ENCODE data around the gene LGALS14. TPM values are rescaled to one million over a fixed set of nuclear protein-coding genes. Genes with fewer than 3 reads are reported as not detected.

LGALS14 gene
- total RNA-seq, 1 experiment from 2014 or later: 3.7 TPM

DNA sequence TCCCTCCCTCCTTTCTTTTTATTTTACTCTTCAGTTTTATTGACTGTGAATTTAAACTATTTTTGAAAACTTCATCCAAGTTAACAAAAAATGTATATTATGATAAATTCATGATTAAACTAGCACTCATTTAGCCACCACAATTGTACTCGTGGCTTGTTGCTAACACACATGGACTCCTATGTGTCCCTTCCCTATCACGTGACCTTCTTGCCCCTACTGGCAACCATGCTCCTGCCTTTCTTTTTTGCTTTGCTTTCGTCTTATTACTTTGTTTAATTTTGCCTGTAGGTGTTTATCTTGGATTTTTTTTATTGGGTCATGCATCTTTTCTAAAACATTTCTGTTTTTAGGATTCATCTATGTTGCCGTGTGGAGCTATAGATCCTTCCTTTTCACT is 25.3 kb downstream of the LGALS14 start:
- H3K4me3 ChIP-seq (ENCODE audit: low read length): no peak overlapping the region
- no peak overlapping the region for H3K4me2 ChIP-seq (ENCODE audit: low read depth, low read length, poor library complexity, severe bottlenecking)
- no peaks in the 10 kb centered on the region for H3K79me2 ChIP-seq (ENCODE audit: low read length)
- no peaks in the 10 kb centered on the region for H3K27me3 ChIP-seq (ENCODE audit: low read length)
- DNase-seq: peak; percentile 33
- no peaks in the 10 kb centered on the region for H4K20me1 ChIP-seq (ENCODE audit: insufficient read depth, low read depth, low read length)
- H3K9me3 ChIP-seq (ENCODE audit: low read length): no peaks in the 10 kb centered on the region
- no peak overlapping the region for H2AFZ ChIP-seq (ENCODE audit: low read length)
- no peaks in the 10 kb centered on the region for H3K36me3 ChIP-seq (ENCODE audit: insufficient read depth, low read length)
- no peak overlapping the region for H3K27ac ChIP-seq (ENCODE audit: low read length)
- H3K4me1 ChIP-seq (ENCODE audit: low read length): peaks cover 3% of the 10 kb centered on the region
- no peak overlapping the region for H3K9ac ChIP-seq (ENCODE audit: low read length)
- no peaks in the 10 kb centered on the region for H3K9me2 ChIP-seq (replicated peaks; ENCODE audit: insufficient read depth, low read length)

DNA sequence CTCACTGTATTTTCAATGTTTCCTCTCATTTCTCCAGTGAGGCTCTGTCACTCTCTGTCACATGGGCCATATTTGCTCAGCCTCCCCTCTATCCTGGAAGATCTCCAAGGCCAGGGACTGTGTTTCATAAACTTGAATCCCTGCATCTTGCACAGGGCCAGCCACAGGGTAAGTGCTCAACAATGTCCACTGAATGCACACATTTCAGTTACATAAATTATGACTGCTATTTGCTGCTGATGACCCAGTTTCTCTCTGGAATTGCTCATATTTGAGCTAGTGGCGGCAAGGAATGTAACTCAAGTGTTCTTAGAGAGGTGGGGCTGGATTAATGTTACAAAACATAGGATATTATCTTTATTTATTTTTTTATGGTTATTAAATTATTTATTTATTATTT is 27.4 kb downstream of the LGALS14 start:
- H3K9me3 ChIP-seq (ENCODE audit: low read length): no peaks in the 10 kb centered on the region
- H3K4me2 ChIP-seq (ENCODE audit: low read depth, low read length, poor library complexity, severe bottlenecking): no peak overlapping the region
- peak; percentile 22 for DNase-seq
- no peaks in the 10 kb centered on the region for H3K9me2 ChIP-seq (replicated peaks; ENCODE audit: insufficient read depth, low read length)
- peaks cover 3% of the 10 kb centered on the region for H3K4me1 ChIP-seq (ENCODE audit: low read length)
- no peak overlapping the region for H3K27ac ChIP-seq (ENCODE audit: low read length)
- no peaks in the 10 kb centered on the region for H4K20me1 ChIP-seq (ENCODE audit: insufficient read depth, low read depth, low read length)
- no peaks in the 10 kb centered on the region for H3K27me3 ChIP-seq (ENCODE audit: low read length)
- H3K79me2 ChIP-seq (ENCODE audit: low read length): no peaks in the 10 kb centered on the region
- no peaks in the 10 kb centered on the region for H3K36me3 ChIP-seq (ENCODE audit: insufficient read depth, low read length)
- H2AFZ ChIP-seq (ENCODE audit: low read length): no peak overlapping the region
- H3K4me3 ChIP-seq (ENCODE audit: low read length): no peak overlapping the region
- H3K9ac ChIP-seq (ENCODE audit: low read length): no peak overlapping the region

DNA sequence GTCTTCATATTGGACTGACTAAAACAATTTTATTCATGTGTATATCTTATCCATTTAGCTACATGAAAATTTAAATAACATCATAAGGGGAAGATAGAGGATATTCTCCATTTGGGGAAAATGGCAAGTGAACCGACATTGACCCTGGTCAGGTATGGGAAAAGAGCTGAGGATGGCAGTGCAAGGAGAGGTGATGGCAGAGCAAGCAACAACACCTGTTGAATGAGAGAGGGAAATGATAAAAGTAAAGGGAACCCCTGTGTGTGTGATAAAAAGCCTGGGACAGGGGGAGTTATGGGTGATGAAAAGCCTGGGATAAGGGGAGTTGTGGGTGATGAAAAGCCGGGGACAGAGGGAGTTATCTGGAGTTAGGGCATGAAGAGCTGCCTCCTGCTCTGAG is 29.6 kb downstream of the LGALS14 start:
- Histone ChIP-seq H3K27me3 (ENCODE audit: low read length) (no peaks in the 10 kb centered on the region), H2AFZ (ENCODE audit: low read length) (no peak overlapping the region), H3K4me1 (ENCODE audit: low read length) (peaks cover 16% of the 10 kb centered on the region), H4K20me1 (ENCODE audit: insufficient read depth, low read depth, low read length) (no peaks in the 10 kb centered on the region), H3K27ac (ENCODE audit: low read length) (no peak overlapping the region), H3K36me3 (ENCODE audit: insufficient read depth, low read length) (no peaks in the 10 kb centered on the region), H3K9me2 (replicated peaks; ENCODE audit: insufficient read depth, low read length) (no peaks in the 10 kb centered on the region), H3K79me2 (ENCODE audit: low read length) (no peaks in the 10 kb centered on the region), H3K9me3 (ENCODE audit: low read length) (no peaks in the 10 kb centered on the region), H3K9ac (ENCODE audit: low read length) (no peak overlapping the region), H3K4me2 (ENCODE audit: low read depth, low read length, poor library complexity, severe bottlenecking) (no peak overlapping the region), H3K4me3 (ENCODE audit: low read length) (no peak overlapping the region)
- no peak for DNase-seq

DNA sequence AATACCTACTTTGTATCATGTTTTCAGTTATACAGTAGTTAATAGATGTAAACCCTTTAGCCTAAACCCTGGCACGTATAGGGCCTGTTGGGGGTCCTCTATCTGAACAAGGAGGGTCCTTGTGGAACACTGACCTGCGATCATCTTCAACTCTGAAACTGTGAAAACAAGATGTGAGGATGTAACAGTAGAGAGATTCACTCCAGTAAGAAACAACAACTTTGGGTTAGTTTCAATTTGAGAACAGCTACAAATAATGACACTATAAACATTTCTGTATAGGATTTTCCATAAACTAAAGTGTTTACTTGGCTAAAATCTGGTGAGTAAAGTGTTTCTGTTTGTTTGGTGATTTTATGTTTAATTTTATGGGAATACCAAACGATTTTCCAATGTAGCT is 31.4 kb downstream of the LGALS14 start:
- peak; percentile 17 for DNase-seq
- no peak overlapping the region for H3K9ac ChIP-seq (ENCODE audit: low read length)
- no peaks in the 10 kb centered on the region for H3K36me3 ChIP-seq (ENCODE audit: insufficient read depth, low read length)
- H4K20me1 ChIP-seq (ENCODE audit: insufficient read depth, low read depth, low read length): no peaks in the 10 kb centered on the region
- H3K4me3 ChIP-seq (ENCODE audit: low read length): no peak overlapping the region
- no peak overlapping the region for H3K27ac ChIP-seq (ENCODE audit: low read length)
- no peak overlapping the region for H2AFZ ChIP-seq (ENCODE audit: low read length)
- H3K4me1 ChIP-seq (ENCODE audit: low read length): peaks cover 23% of the 10 kb centered on the region
- H3K4me2 ChIP-seq (ENCODE audit: low read depth, low read length, poor library complexity, severe bottlenecking): no peak overlapping the region
- no peaks in the 10 kb centered on the region for H3K79me2 ChIP-seq (ENCODE audit: low read length)
- no peaks in the 10 kb centered on the region for H3K9me2 ChIP-seq (replicated peaks; ENCODE audit: insufficient read depth, low read length)
- H3K27me3 ChIP-seq (ENCODE audit: low read length): no peaks in the 10 kb centered on the region
- no peaks in the 10 kb centered on the region for H3K9me3 ChIP-seq (ENCODE audit: low read length)

DNA sequence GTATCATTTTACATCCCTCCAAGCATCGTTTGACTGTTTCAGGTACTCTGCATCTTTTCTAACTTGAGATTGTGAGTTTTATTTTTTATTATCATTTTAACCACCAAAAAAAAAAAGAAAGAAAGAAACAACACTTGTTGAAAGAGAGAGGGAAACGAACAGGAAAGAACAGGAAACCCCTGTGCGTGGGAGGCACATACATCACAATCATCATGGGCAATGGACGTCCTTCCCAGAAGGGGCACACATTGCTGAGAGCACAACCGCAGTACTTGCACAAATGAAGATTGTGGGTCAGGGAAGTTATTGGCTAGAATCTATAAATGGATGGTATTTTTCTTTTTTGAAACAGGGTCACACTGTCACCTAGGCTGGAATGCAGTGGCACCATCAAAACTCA is 31.8 kb downstream of the LGALS14 start:
- Histone ChIP-seq H3K4me3 (ENCODE audit: low read length) (no peak overlapping the region), H3K27ac (ENCODE audit: low read length) (no peak overlapping the region), H3K4me2 (ENCODE audit: low read depth, low read length, poor library complexity, severe bottlenecking) (no peak overlapping the region), H3K9me3 (ENCODE audit: low read length) (no peaks in the 10 kb centered on the region), H3K27me3 (ENCODE audit: low read length) (no peaks in the 10 kb centered on the region), H3K9me2 (replicated peaks; ENCODE audit: insufficient read depth, low read length) (no peaks in the 10 kb centered on the region), H4K20me1 (ENCODE audit: insufficient read depth, low read depth, low read length) (no peaks in the 10 kb centered on the region), H2AFZ (ENCODE audit: low read length) (no peak overlapping the region), H3K9ac (ENCODE audit: low read length) (no peak overlapping the region), H3K4me1 (ENCODE audit: low read length) (peaks cover 23% of the 10 kb centered on the region), H3K36me3 (ENCODE audit: insufficient read depth, low read length) (no peaks in the 10 kb centered on the region), H3K79me2 (ENCODE audit: low read length) (no peaks in the 10 kb centered on the region)
- no peak for DNase-seq

DNA sequence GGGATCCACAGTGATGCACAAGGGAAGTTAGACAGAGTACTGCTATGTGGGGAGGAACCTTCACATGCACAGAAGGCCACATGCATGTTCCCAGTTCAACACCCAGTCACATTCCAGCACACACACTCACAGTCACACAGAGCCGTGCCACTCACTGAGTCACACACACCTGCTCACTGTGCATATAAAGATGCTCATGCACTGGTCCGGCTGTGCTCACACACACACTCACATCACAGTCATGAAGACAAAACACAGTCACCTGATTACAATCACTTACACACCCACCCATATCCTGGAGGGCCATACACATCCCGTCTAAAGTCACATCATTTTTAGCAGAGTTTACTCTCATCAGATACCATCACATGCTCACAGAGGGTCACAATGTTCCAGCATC is 33.1 kb downstream of the LGALS14 start:
- Histone ChIP-seq H4K20me1 (ENCODE audit: insufficient read depth, low read depth, low read length) (no peaks in the 10 kb centered on the region), H3K4me3 (ENCODE audit: low read length) (no peak overlapping the region), H3K79me2 (ENCODE audit: low read length) (no peaks in the 10 kb centered on the region), H3K4me2 (ENCODE audit: low read depth, low read length, poor library complexity, severe bottlenecking) (no peak overlapping the region), H3K27me3 (ENCODE audit: low read length) (no peaks in the 10 kb centered on the region), H3K9me3 (ENCODE audit: low read length) (no peaks in the 10 kb centered on the region), H3K36me3 (ENCODE audit: insufficient read depth, low read length) (no peaks in the 10 kb centered on the region), H3K9me2 (replicated peaks; ENCODE audit: insufficient read depth, low read length) (no peaks in the 10 kb centered on the region), H2AFZ (ENCODE audit: low read length) (no peak overlapping the region), H3K9ac (ENCODE audit: low read length) (no peak overlapping the region), H3K27ac (ENCODE audit: low read length) (no peak overlapping the region), H3K4me1 (ENCODE audit: low read length) (peaks cover 23% of the 10 kb centered on the region)
- peak; percentile 22 for DNase-seq

DNA sequence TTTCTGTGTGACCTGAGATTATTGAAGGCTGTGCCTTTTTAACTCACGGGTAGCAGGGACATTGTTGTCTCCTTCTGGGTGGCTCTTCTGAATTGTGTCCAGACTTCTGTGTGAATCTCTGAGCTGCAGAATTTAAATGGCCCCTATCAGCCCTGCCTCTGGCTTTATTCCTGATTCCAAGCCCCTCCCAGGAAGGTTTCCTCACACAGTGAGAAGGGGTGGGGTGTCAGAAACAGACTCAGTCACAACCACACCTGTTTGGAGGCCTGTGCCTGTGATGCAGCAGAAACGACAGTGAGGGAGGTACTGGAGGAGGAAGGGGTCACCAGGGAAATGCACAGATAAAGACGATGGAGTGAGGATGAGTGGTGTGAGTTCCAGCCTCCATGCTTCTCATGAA is 33.6 kb downstream of the LGALS14 start, which contains the start of gene CLC:
CLC (minus strand) TSS at position 139 of the 400 bp plus-strand sequence; CDS start at position 62, 77 bp downstream.
- Histone ChIP-seq H3K27me3 (ENCODE audit: low read length) (no peaks in the 10 kb centered on the region), H3K9me3 (ENCODE audit: low read length) (no peaks in the 10 kb centered on the region), H3K4me1 (ENCODE audit: low read length) (peaks cover 23% of the 10 kb centered on the region), H3K4me2 (ENCODE audit: low read depth, low read length, poor library complexity, severe bottlenecking) (no peak within 1 kb of the TSS), H3K27ac (ENCODE audit: low read length) (no peak within 1 kb of the TSS), H3K9me2 (replicated peaks; ENCODE audit: insufficient read depth, low read length) (no peaks in the 10 kb centered on the region), H3K4me3 (ENCODE audit: low read length) (no peak within 1 kb of the TSS), H3K36me3 (ENCODE audit: insufficient read depth, low read length) (no peaks in the 10 kb centered on the region), H2AFZ (ENCODE audit: low read length) (no peak within 1 kb of the TSS), H3K79me2 (ENCODE audit: low read length) (no peaks in the 10 kb centered on the region), H3K9ac (ENCODE audit: low read length) (no peak within 1 kb of the TSS), H4K20me1 (ENCODE audit: insufficient read depth, low read depth, low read length) (no peaks in the 10 kb centered on the region)
- DNase-seq: peak; percentile 34

DNA sequence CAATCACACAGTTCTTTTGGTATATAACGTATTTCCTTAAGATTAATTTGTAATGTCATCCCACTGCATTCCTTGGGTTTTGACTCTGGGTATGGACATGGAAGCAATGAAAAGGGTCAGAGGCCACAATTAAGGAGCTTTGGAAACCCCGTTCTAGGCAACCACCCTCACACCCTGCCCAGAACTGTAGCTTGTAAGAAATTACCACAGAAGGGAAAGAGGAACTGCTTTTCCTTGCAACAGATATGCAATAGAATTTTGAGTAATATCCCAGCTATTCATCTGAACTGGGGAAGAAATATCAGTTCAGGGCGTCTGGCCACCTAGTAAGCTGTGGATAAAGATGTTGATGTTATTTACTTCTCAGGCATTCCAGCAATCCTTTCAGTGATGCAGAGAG is 34.5 kb downstream of the LGALS14 start:
- H3K9ac ChIP-seq (ENCODE audit: low read length): no peak overlapping the region
- no peaks in the 10 kb centered on the region for H3K9me2 ChIP-seq (replicated peaks; ENCODE audit: insufficient read depth, low read length)
- H3K27ac ChIP-seq (ENCODE audit: low read length): no peak overlapping the region
- H3K36me3 ChIP-seq (ENCODE audit: insufficient read depth, low read length): no peaks in the 10 kb centered on the region
- H4K20me1 ChIP-seq (ENCODE audit: insufficient read depth, low read depth, low read length): no peaks in the 10 kb centered on the region
- no peak overlapping the region for H3K4me3 ChIP-seq (ENCODE audit: low read length)
- peaks cover 23% of the 10 kb centered on the region for H3K4me1 ChIP-seq (ENCODE audit: low read length)
- no peak overlapping the region for H3K4me2 ChIP-seq (ENCODE audit: low read depth, low read length, poor library complexity, severe bottlenecking)
- H3K9me3 ChIP-seq (ENCODE audit: low read length): no peaks in the 10 kb centered on the region
- H2AFZ ChIP-seq (ENCODE audit: low read length): no peak overlapping the region
- peak; percentile 40 for DNase-seq
- no peaks in the 10 kb centered on the region for H3K27me3 ChIP-seq (ENCODE audit: low read length)
- no peaks in the 10 kb centered on the region for H3K79me2 ChIP-seq (ENCODE audit: low read length)

DNA sequence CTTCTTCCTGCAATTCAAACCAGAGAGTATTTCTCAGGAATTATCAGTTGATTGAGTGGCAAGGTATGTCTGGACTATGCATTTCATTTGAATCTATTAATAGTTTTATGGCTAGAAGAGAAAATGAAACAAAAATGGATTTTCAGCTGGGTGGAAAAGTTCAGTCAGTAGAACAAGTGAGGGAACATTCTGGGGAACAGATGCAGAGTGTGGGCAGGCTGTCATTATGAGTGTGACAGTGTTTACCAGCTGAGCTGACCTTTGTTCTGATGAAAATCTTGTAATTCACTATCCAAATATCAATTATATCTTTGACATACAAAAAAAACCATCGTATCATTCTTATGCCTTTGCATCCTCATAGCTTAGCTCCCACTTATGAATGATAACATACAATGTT is 36.1 kb downstream of the LGALS14 start:
- H3K9me2 ChIP-seq (replicated peaks; ENCODE audit: insufficient read depth, low read length): no peaks in the 10 kb centered on the region
- H3K4me1 ChIP-seq (ENCODE audit: low read length): peaks cover 29% of the 10 kb centered on the region
- H3K9ac ChIP-seq (ENCODE audit: low read length): no peak overlapping the region
- H2AFZ ChIP-seq (ENCODE audit: low read length): no peak overlapping the region
- H3K27ac ChIP-seq (ENCODE audit: low read length): no peak overlapping the region
- H3K4me3 ChIP-seq (ENCODE audit: low read length): no peak overlapping the region
- no peaks in the 10 kb centered on the region for H4K20me1 ChIP-seq (ENCODE audit: insufficient read depth, low read depth, low read length)
- DNase-seq: no peak
- no peaks in the 10 kb centered on the region for H3K36me3 ChIP-seq (ENCODE audit: insufficient read depth, low read length)
- H3K27me3 ChIP-seq (ENCODE audit: low read length): no peaks in the 10 kb centered on the region
- no peak overlapping the region for H3K4me2 ChIP-seq (ENCODE audit: low read depth, low read length, poor library complexity, severe bottlenecking)
- H3K79me2 ChIP-seq (ENCODE audit: low read length): no peaks in the 10 kb centered on the region
- no peaks in the 10 kb centered on the region for H3K9me3 ChIP-seq (ENCODE audit: low read length)
